PC-3 (cell line): ENCODE measurements around the gene C3orf22. TPM values are rescaled to one million over a fixed set of nuclear protein-coding genes. Genes with fewer than 3 reads are reported as not detected.

Source experiments
- ATAC-seq: fragments of 200-7000 bp; cut with Tn5 transposase; 2 replicates; pipeline ENCODE4 v1.9.1; 2020; ENCODE audit warnings: mild to moderate bottlenecking, moderate library complexity
- BruUV-seq: library from RNA; stranded (reverse); fragments of 400-500 nt; replicated peaks from 2 replicates; lab custom pipeline; 2021; lab: Mats Ljungman, UMichigan
- CTCF ChIA-PET: fragments of 300-600 bp; sonication (Branson Sonifier 250); formaldehyde crosslinking; loops from one replicate; lab custom pipeline; 2022; ENCODE audit warnings: antibody characterized with exemption; lab: Charles Lee
- POLR2A ChIA-PET: fragments of 300-600 bp; sonication (Branson Sonifier 250); formaldehyde crosslinking; loops from one replicate; lab custom pipeline; 2022; ENCODE audit warnings: antibody characterized with exemption; ENCODE audit not compliant: unreplicated experiment; lab: Charles Lee
- DNase-seq: peaks from one replicate; pipeline ENCODE4 v3.0.0-alpha.2; 2015
- H2AFZ ChIP-seq: fragments of 300-600 bp; sonication (generic); 2 replicates; pipeline ENCODE4 v1.6.0; 2016; ENCODE audit warnings: antibody characterized with exemption, low read length
- H3F3A ChIP-seq: fragments of 300-600 bp; sonication (generic); one replicate; pipeline ENCODE4 v1.6.0; 2017; ENCODE audit warnings: antibody characterized with exemption, low read length, control low read depth, mild to moderate bottlenecking; ENCODE audit not compliant: unreplicated experiment
- H3K27ac ChIP-seq: fragments of 300-600 bp; sonication (generic); 2 replicates; pipeline ENCODE4 v1.5.1; 2016; ENCODE audit warnings: mild to moderate bottlenecking, low read length
- H3K27me3 ChIP-seq: fragments of 300-600 bp; sonication (generic); 2 replicates; pipeline ENCODE4 v1.6.1; 2016; ENCODE audit warnings: low read length, mixed read lengths
- H3K36me3 ChIP-seq: fragments of 300-600 bp; sonication (generic); 2 replicates; pipeline ENCODE4 v1.6.1; 2016; ENCODE audit warnings: low read depth, mixed run types, low read length, mixed read lengths
- H3K4me1 ChIP-seq: fragments of 300-600 bp; sonication (generic); 2 replicates; pipeline ENCODE4 v1.5.1; 2016; ENCODE audit warnings: low read length; ENCODE audit not compliant: insufficient read depth
- H3K4me2 ChIP-seq: fragments of 300-600 bp; sonication (generic); 2 replicates; pipeline ENCODE4 v1.6.0; 2016; ENCODE audit warnings: low read length
- H3K4me3 ChIP-seq: fragments of 300-600 bp; sonication (generic); 2 replicates; pipeline ENCODE4 v1.5.1; 2016; ENCODE audit warnings: mild to moderate bottlenecking, low read length, mixed read lengths
- H3K79me2 ChIP-seq: fragments of 300-600 bp; sonication (generic); 2 replicates; pipeline ENCODE4 v1.6.1; 2017; ENCODE audit warnings: low read length, mixed read lengths
- H3K9ac ChIP-seq: fragments of 300-600 bp; sonication (generic); 2 replicates; pipeline ENCODE4 v1.6.0; 2016; ENCODE audit warnings: mild to moderate bottlenecking, low read length
- H3K9me2 ChIP-seq: fragments of 300-600 bp; sonication (generic); replicated peaks from 2 replicates; pipeline ENCODE4 v1.6.1; 2016; ENCODE audit warnings: mixed run types, low read length, mixed read lengths
- H3K9me3 ChIP-seq: fragments of 300-600 bp; sonication (generic); 2 replicates; pipeline ENCODE4 v1.6.1; 2016; ENCODE audit warnings: low read length, mixed read lengths
- H4K20me1 ChIP-seq: fragments of 300-600 bp; sonication (generic); 2 replicates; pipeline ENCODE4 v1.6.1; 2016; ENCODE audit warnings: low read length, mixed read lengths
- CTCF ChIP-seq: fragments of 300-600 bp; sonication (generic); conservative IDR thresholded peaks from 2 replicates; pipeline ENCODE4 v1.5.1; 2017; ENCODE audit warnings: antibody characterized with exemption, low read depth, mild to moderate bottlenecking, low read length
- EZH2 ChIP-seq: fragments of 300-600 bp; sonication (generic); IDR thresholded peaks from one replicate; pipeline ENCODE4 v1.6.1; 2017; ENCODE audit warnings: antibody characterized with exemption, mild to moderate bottlenecking, low read length; ENCODE audit not compliant: unreplicated experiment
- EZH2phosphoT487 ChIP-seq: fragments of 300-600 bp; sonication (generic); IDR thresholded peaks from 2 replicates; pipeline ENCODE4 v1.6.1; 2018; ENCODE audit warnings: mild to moderate bottlenecking, antibody characterized with exemption, low read length, borderline replicate concordance
- intact Hi-C: fragments of 100-400 bp; cut with micrococcal nuclease; formaldehyde crosslinking; loops from 2 replicates; pipeline ENCODE4 v1.9.0; 2023
- total RNA-seq: library from RNA; depleted of rRNA; stranded (reverse); fragments of >200 nt; gene quantifications from 2 replicates; pipeline ENCODE4 v1.2.3, GENCODE V29; 2014

C3orf22 gene
- total RNA-seq, 1 experiment from 2014 or later: not detected

- H3K9ac ChIP-seq: no peak overlapping the region
- ChIA-PET CTCF (no interaction called here), POLR2A (no interaction called here)
- H4K20me1 ChIP-seq: no peaks in the 10 kb centered on the region
- no peak for DNase-seq
- H3K9me3 ChIP-seq: no peaks in the 10 kb centered on the region
- no peaks in the 10 kb centered on the region for H3K4me1 ChIP-seq
- H3K27me3 ChIP-seq: peaks cover 13% of the 10 kb centered on the region
- no TSS peak for BruUV-seq
- no peaks in the 10 kb centered on the region for H3K79me2 ChIP-seq
- no peaks in the 10 kb centered on the region for H3K36me3 ChIP-seq
- H3F3A ChIP-seq: no peaks in the 10 kb centered on the region
- intact Hi-C loops: no loop called here
- no peak overlapping the region for H3K27ac ChIP-seq
- no peak for ATAC-seq
- no peak overlapping the region for H3K4me3 ChIP-seq
- H2AFZ ChIP-seq: no peak overlapping the region
- H3K4me2 ChIP-seq: no peak overlapping the region
- no peak for TF ChIP-seq EZH2phosphoT487
- no peak for TF ChIP-seq CTCF
- TF ChIP-seq EZH2: no peak
- no peaks in the 10 kb centered on the region for H3K9me2 ChIP-seq
Measured at GRCh38 chr3:126525091-126525852, 33.5 kb downstream of the C3orf22 start.

- POLR2A ChIA-PET: no interaction called here
- intact Hi-C loops: no loop called here
- Histone ChIP-seq H3F3A (no peaks in the 10 kb centered on the region), H3K79me2 (no peaks in the 10 kb centered on the region), H3K27ac (no peak overlapping the region), H3K27me3 (peaks cover 13% of the 10 kb centered on the region), H3K4me1 (no peaks in the 10 kb centered on the region), H3K36me3 (no peaks in the 10 kb centered on the region), H3K9me3 (no peaks in the 10 kb centered on the region), H4K20me1 (no peaks in the 10 kb centered on the region), H3K9ac (no peak overlapping the region), H2AFZ (peak overlapping the region; percentile 34; the same call in 1 of the 2 replicates), H3K9me2 (no peaks in the 10 kb centered on the region), H3K4me2 (peak overlapping the region; percentile 53), H3K4me3 (peak overlapping the region; percentile 38; the same call in 1 of the 2 replicates)
- no TSS peak for BruUV-seq
- no peak for TF ChIP-seq EZH2phosphoT487
- TF ChIP-seq EZH2: no peak
- TF ChIP-seq CTCF: no peak
- DNase-seq (no peak), ATAC-seq (no peak)
- CTCF ChIA-PET: no interaction called here
Measured at GRCh38 chr3:126524429-126524988, 34.2 kb downstream of the C3orf22 start.
